GM15510 (cell line): ENCODE results near the gene METTL23.

ENCODE experiments used
- POLR2A ChIP-seq: IDR thresholded peaks from 3 replicates; pipeline ENCODE4 v1.6.1; 2011; ENCODE audit warnings: borderline replicate concordance; ENCODE audit not compliant: insufficient read length; ENCODE audit errors: extremely low read depth

METTL23 gene

DNA sequence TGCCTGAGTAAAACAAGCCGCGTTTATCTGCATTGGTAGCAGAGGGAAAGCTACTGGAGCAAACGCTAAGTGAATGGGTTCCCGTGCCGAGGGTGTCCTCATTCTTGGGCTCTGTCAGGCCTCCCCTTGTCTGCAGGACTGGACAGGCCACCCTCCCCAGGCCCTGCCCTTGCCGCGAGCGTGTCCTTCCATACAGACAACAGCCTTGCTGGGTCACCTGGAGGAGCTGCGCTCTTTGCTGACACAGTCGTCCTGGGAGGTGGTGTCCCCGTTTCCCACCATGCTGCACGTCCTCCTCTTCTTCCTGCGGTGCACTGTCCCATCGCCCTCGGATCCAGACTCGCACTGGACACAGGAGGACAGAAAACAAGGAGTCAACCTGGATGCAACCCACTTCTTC, 8.1 kb upstream of the METTL23 start:
- TF ChIP-seq POLR2A, result no peak

DNA sequence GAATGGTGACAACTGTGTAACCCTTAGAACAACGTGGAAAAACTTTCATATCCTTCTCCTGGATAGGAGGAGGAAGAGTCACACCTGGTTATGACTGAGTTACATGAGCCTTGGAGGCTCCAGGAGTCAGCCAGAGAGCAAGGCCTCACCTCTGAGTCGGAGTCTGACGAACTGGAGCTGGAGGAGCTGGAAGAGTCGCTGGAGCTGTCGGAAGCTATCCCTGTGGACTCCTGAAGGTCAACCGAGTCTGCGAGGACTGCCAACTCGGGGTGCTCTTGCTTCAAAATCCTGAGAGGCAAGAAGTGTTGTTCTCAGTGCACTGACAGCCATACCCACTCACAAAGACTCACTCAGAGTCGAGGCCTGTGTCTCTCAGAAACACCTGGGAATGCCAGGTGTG, 6.4 kb upstream of the METTL23 start:
- no peak for TF ChIP-seq POLR2A

DNA sequence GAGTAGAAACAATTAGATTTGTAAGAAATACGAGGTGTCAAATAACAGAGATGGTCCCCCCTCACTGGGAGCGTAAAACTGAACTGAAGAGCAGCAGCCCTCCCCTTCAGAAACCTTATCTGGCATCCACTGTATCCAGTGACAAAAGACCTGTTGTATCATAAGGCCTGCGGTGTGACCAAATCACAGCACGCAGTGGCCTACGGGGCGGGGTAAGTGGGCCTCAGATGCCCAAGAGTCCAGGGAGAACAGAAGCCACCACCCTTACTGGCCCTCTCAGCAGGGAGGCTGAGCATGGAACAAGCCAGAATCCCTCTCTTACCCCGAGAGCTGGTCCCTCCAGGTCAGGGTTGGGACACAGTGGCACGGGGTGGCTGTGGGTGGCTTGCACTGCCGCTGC, 5.7 kb upstream of the METTL23 start:
- TF ChIP-seq POLR2A, result no peak

DNA sequence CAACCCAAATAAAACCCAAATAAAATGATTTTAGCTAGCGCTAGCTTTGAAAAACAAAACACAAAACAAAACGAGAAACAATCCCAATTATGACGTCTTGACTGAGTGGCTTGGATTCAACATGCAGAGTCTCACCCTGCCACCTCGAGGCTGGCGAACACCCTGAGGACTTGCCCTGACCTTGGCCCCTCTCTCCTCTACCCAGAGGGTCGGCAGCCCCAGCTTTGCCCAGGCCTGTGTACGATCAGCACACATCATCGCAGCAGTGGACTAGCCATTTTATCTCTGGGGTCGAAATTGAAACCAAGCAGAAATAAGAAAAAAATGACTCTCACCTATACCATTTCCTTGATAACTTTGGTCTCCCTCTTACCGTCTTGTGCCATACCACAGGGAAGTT, 5.2 kb upstream of the METTL23 start:
- TF ChIP-seq POLR2A, result no peak

DNA sequence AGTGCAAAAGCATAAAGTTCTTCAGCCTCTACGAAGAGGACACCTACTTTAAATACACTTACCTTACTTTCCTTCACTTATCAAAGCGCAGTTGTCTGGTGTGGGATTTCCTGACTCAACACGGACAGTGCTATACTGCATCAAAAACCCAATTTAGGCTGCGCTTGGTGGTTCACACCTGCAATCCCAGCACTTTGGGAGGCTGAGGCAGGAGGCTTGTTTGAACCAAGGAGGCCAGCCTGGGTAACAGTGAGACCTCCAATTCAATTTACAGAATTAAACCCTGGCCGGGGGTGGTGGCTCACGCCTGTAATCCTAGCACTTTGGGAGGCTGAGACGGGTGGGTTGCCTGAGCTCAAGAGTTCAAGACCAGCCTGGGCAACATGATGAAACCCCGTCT, 4.4 kb upstream of the METTL23 start:
- no peak for TF ChIP-seq POLR2A

DNA sequence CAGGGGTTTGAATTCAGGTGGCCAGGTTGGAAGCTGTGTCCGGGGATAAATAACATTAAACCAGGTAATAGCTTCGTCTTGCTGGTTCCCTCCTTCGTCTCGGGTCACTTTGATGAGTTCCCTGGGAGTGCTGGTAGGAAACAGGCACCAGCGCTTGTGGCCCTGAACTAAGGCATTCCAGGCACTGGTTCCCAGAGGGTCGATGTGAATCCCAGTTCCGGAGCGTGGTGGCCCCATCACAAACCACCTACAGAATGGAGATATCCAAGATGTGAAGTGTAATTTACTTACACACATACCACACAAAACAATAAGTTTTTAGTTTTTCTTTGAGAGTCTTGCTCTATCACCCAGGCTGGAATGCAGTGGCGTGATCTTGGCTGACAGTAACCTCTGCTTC, 2.8 kb upstream of the METTL23 start:
- no peak for TF ChIP-seq POLR2A

DNA sequence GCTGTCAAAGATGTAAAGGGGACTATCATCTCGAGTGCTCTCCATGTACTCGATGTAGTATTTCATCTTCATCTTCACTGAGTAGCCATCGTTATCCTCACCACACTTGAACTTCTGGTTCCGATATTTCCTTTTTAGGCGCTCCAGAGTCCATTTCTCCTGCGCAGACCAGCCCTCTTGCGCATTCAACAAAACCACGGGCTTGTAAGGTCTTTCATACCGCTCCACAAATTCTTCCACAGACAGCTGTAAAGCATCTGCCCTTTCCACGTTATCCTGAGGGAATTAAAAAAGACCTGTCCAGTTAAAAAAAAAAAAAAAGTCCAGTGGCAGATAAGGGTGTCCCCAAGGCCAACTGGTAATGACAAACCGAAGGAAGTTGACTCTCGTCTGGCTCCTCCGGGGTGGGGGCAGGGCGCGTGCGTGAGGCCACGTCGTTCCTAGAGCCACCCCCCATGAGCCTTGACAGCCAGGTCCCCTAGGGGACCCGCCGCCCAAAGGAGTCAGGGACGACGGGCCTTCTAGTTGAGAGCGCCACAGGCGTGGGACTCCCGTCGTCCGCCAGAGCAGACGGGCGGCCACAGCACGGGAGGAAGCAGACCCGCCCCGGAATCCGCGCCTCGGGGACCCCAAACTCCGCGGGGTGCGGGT, 934 bp upstream of the METTL23 start:
- no peak for TF ChIP-seq POLR2A

DNA sequence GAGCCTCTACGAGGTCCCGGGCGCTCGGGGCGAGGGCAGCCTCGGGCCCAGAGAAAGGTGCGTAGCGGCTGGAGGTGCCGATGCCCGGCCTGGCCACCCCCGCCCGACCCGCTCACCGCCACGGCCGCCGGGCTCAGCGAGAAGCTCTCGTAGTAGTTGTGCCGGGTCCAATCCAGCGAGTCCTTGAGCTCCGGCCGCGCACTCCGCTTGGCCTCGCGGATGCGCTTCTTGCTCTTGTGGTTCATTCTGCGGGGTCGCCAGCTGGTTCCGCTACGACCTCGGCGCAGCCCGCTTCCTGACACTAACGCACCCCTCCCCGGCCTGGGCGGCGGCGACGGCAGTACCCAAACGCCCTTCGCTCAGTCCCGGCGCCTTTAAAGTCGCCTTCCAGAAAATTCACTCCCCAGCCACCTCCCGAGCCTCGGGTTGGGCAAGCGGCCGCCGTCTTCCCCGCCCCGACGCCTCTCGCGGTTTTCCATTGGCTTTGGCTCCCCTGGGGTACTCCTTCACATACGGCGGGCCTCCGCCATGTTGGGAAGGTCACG, 336 bp upstream of the METTL23 start, which contains the start of gene JMJD6:
TSS of gene JMJD6 (minus strand) at position 376 of the 545 bp plus-strand sequence. CDS start at position 245, 131 bp downstream.
- TF ChIP-seq POLR2A, result peak; percentile 55

DNA sequence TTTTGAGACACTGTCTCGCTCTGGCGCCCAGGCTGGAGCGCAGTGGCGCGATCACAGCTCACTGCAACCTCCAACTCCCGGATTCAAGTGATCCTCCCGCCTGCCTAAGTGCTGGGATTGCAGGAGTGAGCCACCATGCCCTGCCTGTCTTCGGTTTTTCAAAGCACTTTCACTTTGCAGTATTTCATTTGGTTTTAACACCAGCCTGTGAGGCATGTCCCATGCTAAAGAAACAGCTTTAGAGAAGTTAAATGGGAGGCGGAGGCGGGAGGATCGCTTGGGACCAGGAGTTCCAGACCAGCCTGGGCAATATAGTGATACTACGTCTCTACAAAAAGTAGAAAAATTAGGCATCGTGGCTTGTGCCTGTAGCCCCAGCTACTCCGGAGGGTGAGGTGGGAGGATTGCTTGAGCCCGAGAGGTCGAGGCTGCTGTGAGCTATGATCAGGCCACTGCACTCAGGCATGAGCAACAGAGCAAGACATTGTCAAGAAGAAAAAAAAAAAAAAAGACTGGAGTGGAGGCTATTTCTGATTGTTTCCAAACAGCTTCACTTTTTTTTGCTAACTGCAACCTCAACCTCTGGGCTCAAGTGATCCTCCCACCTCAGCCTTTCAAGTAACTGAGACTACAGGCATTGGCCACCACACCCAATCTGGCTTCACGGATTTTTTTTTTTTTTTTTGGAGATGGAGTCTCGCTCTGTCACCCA, 1.3 kb downstream of the METTL23 start:
- TF ChIP-seq POLR2A, result peak; percentile 18

DNA sequence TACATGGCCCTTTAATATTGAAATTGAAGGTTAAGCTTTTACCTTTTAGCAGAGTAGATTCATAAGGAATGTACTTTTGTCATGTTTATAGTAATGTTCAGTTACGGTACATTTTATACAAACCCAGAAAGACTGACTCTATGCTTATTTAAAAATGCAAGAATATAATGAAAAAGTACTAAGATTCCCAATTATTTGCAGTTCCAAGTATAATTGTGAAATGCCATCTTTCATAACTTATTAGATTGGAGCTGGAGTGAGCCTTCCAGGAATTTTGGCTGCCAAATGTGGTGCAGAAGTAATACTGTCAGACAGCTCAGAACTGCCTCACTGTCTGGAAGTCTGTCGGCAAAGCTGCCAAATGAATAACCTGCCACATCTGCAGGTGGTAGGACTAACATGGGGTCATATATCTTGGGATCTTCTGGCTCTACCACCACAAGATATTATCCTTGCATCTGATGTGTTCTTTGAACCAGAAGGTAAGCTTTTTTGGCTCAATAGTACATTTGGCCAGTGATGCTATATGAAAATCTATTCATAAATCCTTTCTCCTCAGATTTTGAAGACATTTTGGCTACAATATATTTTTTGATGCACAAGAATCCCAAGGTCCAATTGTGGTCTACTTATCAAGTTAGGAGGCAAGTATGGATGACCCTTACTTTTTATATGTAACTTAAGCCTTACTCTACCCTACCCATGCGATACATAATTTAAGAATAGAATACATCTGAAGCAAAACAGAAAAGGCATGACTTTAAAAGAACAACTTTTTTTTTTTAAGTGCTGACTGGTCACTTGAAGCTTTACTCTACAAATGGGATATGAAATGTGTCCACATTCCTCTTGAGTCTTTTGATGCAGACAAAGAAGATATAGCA, 6.3 kb downstream of the METTL23 start:
- no peak for TF ChIP-seq POLR2A

DNA sequence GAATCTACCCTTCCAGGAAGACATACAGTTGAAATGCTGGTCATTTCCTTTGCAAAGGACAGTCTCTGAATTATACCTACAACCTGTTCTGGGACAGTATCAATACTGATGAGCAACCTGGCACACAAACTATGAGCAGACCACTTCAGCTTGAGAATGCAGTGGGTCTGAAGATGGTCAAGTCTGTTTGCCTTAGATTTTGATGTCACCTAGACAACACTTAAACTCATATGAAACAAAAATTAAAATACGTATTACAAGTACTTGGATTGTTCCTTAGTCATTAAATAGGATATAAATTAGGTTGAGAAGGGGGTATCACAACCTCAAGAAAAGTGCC, 6.9 kb downstream of the METTL23 start:
- peak; percentile 18 for TF ChIP-seq POLR2A

DNA sequence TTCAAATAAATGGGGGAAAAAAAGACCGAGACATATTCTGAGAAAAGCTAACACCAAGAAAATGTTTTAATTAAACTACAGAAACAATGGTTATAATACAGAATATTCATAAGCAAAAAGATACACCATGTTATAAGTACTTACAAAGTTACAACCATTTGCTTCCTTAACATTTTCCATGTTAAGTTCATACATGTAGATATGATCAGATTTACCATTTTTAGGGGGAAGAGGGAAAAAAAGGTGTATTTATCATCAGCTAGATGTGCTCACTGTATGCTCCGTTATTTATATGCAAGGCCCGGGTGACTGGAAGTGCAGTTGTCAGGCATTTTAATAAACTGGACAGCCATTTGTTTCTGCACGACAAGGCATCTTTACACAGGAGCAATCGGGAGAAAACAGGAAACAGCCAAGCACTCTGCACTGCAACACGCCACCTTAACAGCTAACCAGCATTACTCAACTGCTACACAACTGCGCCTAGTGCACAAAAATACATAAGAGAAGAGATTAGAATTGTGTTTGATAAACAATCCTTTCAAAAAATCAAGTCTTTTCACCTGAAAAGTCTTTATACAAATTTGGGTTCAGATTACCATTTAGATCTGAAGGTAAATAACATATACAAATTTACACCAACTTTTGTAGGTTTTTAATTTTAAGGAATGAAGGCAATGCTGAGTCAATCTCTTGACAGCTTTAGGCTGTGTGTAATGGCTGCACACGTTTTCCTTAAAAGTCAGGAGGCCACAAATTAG, 7.6 kb downstream of the METTL23 start:
- TF ChIP-seq POLR2A, result no peak

DNA sequence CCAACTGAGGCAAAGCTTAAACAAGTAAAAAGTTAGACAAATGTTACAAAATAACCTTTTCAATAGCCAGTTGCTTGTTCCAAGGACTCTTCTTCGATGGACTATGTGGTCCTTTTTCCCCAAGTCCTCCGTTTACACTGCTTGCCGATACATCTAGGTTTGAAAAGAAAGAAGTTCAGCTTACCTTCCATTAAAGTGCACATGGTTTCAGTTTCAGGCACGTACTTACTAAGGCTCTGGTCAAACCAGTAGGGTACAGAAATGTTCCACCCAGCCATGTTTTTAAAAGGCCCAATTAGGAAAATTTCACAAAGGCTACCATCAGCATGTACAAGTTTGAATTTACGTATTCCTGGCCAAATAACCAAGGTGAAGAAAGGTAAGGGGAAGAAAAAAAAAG, 8.4 kb downstream of the METTL23 start:
- TF ChIP-seq POLR2A, result no peak

DNA sequence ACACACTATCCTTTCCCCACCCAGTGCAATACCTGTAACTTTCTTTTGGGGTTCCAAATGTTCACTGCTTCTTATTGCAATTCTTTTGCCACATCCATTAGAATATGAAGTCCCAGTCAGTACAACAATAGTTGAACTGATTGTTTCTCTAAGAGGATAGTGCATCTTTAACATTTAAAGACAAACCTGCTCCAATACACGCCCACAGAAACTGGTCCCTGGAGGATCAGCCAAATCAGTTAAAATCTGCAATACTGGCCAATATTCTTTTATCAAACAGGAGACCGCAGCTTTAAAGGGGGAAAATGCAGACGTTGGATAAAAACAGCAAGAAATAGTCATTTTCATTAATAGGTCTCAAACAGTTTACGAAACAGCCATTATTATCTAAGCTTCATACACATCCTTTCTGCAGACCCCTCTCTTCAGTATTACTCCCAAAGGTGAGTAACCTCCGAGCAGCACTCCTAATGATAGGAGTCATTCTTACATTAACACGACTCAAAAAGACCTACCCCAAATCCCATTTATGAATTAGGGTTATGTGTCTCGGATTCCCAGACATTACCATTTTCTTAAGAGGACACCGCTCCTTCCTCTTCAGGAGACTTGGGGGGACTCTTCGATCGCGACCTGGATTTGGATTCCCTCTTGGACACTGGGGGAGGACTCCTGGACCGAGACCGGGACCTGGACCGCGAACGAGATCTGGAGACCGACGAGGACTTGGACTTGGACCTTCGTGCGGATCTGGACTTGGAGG, 9.1 kb downstream of the METTL23 start:
- TF ChIP-seq POLR2A, result no peak
